GM19467 (cell line): ENCODE data around the gene CERS6.

Experiments
- ATAC-seq: cut with Tn5 transposase; IDR thresholded peaks from one replicate; pipeline ENCODE4 v1.9.1; 2021; ENCODE audit warnings: mild to moderate bottlenecking, moderate library complexity; ENCODE audit not compliant: unreplicated experiment

The CERS6 gene

DNA sequence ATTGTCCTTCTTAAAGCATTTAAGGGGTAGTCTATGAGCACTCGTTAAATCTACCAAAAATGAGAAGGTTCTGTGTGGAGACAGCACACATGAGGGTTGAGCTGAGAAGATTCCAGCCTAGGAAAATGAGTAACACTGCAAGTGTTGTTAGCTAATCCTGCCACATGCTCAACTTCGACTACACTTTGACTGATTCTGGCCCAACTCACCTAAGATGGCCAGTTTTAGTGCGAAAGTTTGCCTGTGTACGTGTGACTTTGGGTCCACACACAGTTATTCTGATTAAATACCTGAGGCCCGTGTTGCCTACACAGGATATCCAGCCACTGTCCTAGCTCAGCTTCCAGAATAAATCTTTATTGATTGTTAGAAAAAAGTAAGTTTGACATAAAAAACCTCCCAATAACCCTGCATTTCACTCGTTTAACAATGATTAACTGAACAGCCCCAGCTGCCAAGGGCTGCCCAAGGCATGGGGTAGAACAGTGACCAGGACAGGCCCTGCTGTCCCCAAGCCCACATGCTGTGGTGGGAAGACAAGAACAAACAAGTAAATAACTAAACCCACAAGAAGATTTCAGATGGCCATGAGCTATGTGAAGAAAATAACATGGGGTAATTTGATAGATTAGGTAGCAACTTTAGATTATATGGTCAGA is 14.7 kb upstream of the CERS6 start:
- no peak for ATAC-seq

DNA sequence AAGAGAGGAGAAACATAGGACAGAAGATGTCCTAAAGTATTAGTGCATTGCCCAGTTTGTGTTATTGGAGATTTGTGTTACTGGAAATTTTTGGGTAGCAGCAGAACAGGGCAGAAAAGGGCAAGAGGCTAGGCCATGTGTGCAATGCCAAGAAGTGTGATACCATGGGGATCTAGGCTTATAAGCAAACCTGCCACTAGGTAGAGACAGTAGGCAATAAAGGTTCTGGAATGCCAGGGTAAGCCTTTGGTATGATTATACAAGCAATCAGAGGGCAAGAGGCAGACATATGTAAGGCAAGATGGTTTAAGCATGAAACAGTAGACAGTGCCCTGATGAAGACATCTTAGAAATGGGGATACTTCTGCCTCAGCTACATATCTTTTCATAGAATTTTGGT is 12.3 kb upstream of the CERS6 start:
- ATAC-seq = no peak

DNA sequence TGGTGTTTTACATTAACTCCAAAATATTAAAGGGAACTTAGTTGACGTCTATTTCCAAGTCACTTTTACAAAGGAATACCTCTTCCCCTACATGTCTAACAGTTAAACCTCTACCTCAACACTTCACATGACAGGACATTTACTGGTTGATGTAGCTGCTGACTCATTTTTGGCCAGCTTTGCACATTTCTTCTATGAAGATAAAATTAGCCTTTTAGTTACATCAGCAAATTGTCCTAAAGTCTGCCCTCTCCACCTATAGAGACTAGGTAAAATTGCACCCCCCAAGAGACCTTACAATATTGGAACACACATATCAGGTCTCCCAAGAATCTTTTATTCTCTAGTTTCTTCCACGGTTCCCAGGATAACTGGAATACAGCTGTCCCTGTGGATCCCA is 10.1 kb upstream of the CERS6 start:
- ATAC-seq = no peak

DNA sequence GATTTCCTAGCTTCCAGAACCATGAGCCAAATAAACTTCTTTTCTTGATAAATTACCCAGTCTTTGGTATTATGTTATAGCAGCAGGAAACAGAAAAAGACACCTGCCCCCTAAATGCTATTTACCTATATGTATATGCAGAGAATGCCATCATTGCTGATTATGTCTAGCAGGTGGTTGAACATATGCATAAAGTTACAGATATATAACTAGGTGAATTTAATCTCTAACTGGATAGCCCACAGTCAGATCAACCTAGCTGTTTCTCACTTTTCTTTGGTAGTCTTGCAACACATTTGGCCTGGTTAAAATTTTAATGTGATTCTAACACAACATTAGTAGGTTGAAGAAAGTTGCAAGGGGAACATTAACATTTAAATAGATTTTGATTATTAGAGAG is 7.1 kb upstream of the CERS6 start:
- no peak for ATAC-seq

DNA sequence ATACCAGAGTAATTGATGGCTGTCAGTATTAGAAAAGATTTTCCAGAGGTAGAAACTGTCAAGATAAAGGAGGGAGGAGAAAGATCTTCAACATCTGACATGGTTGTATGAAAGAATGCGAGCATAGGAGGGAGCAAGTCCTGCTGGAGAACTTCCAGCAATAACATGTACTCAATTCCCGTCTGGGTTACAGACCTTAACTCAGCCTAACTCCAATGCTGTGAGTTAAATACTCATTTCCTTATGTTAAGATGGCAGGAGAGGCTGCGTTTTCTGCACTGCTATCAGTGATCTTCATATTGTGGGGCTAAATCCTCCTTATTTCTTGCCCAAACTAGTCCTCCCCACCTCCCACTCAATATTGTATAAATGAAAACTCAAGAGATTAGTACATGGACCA is 6.7 kb upstream of the CERS6 start:
- ATAC-seq = no peak

DNA sequence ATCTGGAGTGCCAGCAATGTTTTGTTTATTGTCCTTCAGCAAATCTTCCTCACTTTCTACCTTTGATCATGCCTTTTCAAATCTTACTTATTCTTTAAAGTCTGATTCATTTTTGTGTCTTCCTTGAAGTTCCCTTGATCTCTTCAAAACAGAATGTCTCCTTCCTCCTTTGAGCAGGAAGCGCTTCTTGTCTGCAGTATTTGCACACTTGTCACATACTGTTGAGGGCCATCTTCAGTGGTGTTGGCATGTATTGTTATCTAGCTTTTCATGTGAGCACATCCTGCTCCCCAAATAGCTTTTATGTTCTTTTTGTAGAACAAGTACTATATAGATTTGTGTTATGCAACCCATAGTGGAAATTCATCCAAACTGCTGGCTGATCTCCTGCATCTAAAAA is 5.9 kb upstream of the CERS6 start:
- no peak for ATAC-seq

DNA sequence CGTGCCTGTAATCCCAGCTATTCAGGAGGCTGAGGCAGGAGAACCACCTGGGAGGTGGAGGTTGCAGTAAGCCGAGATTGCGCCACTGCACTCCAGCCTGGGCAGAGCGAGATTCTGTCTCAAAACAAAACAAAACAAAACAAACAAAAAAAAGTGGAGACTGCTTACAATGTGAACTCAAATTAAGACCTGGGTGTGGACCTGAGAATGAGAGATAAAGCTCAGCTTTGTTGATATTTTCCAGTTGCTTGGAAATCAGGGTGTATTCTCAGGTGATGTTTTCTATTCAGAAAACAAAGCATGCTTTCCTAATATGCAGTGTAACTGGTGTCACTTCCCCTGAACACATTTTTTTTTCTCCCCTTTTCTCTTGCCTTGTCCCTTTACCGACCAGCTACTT is 5.3 kb upstream of the CERS6 start:
- no peak for ATAC-seq

DNA sequence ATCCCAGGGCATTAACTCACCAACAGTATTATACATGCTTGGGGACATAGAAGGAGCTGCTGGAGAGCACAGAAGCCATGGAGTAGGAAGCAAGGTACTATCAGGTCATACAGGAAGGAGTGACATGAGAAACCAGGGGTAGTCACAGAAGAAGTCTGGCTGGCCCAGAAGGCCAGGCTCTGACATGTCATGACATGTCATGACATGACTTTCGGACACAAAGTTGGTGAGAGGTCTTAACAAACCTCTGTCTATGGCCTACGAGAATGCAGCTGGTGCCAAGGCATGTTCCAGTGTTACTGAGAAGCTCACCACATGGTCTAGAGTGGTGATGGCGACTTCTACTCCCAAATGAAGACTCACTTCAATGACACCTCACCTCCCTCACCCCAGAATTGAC is 3.3 kb upstream of the CERS6 start:
- no peak for ATAC-seq

DNA sequence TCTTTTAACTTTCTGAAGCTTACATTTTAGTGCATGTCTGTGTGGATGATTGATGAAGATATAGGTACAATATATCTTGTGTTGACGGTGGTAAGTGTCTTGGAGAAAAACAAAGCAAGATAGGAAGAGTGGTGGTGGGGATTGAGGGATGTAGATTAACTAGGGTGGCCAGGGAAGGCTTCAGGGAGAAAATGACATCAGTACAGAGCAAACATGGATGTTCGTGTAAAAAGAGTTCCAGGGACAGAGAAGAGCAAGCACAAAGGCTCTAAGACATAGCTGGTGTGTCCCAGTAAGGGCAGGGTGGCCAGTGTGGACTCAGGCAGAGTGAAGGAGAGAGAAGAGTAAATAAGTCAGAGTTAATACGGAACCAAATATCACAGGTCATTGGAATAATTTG is 2.7 kb upstream of the CERS6 start:
- ATAC-seq = no peak

DNA sequence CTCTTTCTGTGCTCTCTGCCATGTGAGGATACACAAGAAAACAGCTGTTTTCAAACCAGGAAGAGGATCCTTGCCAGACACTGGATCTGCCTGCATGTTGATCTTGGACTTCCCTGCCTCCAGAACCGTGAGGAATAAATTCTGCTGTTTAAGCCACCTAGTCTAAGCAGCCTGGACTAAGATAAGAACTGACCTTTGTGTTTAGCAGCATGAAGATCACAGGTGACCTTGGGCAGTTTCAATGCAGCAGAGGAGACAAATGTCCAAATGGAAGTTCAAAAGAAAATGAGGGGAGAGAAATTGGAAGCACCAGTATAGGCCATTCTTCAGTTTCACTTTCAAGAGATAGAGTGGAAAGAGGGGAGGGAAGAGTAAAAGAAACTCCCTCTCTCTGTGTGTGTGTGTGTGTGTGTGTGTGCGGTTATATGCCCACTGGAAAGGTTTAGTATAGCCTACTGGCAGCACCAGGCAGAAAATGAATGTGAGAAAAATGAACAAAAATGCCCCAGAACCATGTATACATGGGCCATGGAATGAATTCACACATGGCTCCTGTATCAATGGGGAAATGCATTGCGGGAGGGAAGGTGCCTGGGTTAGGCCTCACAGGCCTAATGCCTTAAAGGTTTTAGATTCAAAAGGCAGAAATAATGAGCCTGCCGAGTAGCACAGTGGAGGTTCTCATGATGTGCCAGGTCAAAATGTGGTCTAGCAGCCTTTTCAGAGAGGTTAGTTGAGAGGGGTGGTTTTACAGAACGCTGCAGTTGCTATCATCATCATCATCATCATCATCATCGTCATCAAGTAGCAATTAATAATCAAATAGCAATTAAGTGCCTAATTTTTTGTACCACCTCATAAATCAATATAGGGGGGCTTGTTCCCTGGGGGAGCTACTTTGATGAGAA is 1.1 kb upstream of the CERS6 start:
- ATAC-seq = no peak

DNA sequence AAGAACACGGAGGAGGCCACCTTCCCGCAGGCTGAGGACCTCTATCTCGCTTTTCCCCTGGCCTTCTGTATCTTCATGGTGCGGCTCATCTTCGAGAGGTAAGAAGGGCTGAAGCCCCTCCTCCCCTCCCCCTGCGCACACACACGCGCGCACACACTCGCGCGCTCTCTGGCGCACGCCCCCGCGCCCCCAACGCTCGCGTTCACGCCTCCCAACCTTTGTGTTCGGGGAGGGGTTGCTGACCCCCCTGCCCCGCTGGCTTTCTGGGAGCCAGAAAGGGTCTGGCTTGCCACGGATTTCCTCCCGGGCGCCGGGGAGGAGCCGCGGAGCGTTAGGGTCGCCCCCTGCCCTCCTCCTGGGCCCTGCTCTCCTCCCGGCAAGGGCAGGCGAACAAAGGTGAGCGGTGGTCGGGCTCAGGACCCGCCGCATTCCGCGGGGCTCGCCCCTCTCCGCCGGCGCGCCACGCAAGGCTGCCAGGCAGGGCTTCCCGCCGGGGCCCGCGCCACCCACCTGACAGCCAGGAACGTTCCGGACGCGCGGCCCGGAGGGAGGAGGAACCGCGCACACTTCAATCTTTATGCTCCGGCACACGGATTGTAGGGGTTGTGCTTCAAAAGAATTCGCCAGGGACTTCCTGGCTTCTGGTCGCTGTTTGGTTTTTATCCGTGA is 583 bp downstream of the CERS6 start:
- ATAC-seq = peak; percentile 28

DNA sequence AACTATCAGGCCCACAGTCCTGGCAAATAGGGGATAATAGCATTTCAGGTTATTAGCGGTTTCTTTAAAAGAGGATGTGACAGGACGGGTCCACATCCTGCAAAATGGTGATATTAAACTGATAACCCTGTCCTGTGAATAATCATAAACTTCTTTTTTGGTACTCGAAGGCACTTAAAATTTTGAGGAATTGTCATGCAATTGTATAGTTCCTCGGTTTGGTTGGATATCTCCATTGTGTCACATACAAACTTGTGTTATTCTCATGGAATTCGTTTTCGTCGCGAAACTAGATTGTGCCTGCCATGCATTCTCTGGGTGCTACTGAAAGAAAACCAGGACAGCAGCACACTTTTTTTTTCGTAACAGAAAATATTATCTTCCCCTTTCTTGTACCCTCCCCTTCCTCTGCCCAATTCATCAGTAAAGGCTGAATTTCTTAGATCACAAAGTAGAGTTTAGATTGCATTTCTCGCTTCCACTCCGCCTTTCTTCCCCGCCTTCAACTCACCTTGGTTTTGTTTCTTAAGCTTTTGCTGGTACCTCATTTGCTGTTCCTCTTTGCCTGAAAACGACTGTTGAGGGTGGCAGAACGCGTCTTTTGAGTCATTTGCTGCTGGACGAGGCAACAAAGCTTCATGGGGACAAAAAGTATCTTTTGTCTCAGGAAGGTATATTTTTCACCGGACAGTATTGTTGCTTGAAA is 1.3 kb downstream of the CERS6 start:
- ATAC-seq = no peak

DNA sequence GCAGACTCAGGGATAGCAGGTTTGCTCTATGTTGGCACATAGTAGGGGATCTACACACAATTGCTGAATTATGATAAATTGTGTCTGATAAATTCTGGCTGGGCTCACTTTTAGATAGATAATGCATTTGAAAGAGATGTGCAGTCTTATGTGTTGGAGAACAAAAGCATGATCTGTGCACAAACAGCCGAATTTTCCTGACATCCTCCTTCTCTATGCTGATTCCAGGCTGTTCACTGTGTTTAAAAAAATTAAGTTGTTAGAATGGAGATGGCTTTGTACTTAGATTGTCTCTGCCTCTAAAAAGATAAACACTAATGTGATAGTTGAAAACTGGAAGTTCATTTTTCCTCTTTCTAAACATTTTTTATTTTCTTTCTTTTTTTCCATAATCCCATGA is 2.1 kb downstream of the CERS6 start:
- no peak for ATAC-seq

DNA sequence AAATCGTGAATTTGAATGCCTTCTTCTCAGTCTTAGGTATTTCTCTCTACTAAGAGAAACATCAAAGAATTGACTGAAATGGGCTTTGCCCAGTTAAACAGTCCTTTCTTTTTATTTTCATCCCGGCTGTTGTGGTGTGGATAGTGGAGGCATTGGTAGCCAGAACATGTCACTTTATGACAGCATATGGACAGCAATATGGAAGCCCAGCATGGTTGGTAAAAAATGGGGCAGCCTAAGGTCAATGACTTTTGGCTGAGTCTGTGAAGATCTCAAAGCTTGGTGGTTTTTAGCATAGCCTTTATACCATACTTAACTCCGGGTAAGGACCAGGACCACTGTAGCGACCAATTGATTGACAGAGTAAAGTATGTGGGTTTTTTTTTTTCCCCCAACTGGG is 3.2 kb downstream of the CERS6 start:
- no peak for ATAC-seq

DNA sequence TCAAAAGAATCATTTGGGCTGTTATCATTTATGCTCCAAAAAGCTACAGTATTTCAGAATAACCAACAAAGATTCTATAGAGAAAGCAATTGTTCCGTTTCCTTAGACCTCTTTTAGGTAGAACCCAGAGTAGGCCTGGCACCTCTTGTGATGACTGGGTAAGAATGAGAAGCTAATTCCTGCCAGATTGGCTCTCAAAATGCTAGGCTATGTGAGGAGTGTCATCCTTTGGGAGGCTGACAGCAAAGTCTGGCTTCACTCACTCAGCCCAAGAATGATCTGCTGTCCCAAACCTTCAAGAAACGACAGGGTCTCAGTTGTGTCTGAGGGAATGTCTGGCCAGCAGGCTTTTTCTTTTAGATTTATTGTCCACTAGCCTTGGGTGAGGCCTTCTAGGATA is 4.5 kb downstream of the CERS6 start:
- ATAC-seq = no peak

DNA sequence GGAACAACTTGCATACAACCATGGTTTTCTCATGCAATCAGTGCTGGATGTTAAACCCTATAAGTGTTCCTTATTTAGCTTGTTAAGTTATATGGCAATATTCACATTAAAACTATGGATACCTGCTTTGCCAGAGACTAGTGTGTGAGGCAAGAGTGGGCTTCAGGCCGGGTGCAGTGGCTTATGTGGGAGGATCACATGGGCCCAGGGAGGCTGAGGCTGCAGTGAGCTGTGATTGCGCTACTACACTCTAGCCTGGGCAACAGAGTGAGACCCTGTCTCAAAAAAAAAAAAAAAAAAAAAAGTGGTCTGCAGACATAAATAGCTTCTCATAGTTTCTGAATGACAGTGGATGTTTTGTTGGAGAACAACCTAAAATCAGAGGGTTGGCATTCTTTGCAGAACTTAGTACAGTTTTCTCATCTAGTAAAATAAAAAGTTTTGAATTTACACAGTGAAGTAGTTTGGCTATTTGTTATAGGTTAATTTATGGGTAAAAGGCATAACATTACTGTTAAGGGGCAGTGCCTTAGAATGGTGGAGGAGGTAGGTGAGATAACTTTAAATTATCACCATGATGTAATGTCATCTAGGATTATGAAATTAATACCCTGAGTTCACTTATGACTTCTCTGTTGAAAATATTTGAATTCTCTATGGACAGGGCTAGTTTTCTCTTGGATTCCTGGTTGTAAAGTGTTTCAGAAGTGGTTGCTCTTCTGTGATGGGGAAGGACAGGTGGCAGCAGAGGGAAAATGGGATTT is 5.3 kb downstream of the CERS6 start:
- no peak for ATAC-seq

DNA sequence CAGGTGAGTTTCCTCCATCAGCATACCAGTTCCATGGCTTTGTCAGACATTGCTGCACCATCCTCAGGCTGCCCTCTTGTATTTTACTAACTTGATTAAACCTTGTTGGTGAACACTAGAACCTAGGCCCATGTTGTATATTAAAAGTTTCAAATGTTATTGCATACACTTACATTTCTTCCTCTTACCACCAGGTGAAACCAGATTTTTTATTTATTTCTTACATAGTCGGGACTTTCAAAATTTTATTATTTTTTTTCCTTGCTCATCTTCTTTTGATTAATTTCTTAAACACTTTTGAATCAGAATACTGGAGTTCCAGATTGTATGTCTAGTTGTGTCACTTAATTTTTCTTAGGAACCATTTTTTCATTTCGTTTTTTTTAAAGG is 5.9 kb downstream of the CERS6 start:
- no peak for ATAC-seq

DNA sequence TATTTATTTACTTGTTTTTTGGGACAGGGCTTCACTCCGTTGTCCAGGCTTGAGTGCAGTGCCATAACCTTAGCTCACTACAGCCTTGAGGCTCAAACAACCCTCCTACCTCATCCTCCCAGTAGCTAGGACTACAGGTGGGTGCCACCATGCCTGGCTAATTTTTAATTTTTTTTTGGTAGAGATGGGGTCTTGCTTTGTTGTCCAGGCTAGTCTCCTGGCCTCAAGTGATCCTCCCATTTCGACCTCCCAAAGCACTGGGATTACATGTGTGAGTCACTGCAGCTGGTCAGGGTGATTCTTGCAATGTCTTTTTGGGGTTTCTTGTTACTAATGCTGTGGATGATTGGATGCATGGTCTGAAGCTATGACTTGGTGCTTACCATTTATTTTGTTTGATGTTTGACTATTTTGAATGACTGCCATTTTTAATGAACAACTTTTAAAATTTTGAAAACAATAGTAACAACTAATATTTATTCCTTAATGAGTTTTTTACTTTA is 6.5 kb downstream of the CERS6 start:
- ATAC-seq = no peak

DNA sequence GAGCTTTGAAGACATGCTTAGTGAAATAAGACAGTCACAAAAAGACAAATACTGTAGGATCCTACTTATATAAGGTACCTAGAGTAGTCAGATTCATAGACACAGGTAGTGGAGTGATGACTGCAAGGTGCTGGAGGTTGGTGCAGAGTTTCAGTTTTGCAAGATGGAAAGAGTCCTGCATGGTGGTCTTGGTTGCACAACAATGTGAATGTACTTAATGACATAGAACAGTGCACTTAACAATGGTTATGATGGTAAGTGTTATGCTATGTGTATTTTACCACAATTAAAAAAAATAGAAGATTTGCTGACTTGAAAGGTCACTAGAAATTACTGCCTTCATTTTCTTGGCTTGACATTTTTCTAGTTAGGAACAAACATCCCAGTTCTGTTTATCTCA is 9.5 kb downstream of the CERS6 start:
- no peak for ATAC-seq

DNA sequence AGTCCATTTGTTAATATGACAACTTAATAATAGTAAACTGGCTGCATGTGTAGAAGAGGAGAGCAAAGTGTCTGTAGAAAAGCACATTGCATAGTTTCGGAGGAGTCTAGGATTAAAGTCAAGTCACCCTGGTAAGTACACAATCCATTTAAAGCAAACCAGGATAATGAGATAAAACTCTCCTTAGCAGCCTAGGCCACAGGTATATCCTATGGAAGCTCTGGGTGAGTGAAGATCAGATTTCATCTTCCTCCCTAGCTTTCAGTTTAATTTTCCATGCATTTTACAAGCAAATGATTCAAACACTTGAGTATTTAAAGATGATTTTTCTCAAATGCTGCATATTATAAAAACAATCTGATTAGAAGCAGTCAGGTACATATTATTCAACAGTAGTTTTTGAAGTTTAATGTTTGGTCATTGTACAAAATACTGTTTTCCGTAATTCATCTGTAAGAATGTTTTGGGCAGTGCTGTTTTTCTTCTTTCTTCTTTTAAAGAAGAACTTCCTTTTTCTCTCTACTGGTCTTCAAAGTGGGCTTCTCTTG is 10.2 kb downstream of the CERS6 start:
- ATAC-seq = no peak
